GM12878 (cell line): ENCODE data around the gene LRRC45. TPM values are rescaled to one million over a fixed set of nuclear protein-coding genes. Genes with fewer than 3 reads are reported as not detected.

ENCODE experiments used
- ATAC-seq: fragments of 200-7000 bp; cut with Tn5 transposase; 3 replicates; pipeline ENCODE4 v1.9.1; 2020; ENCODE audit warnings: mild to moderate bottlenecking, moderate library complexity
- BruUV-seq: library from RNA; stranded (reverse); fragments of 400-500 nt; replicated peaks from 2 replicates; lab custom pipeline; 2021; lab: Mats Ljungman, UMichigan
- CTCF ChIA-PET: fragments of 300-600 bp; sonication (Branson Sonifier 250); formaldehyde crosslinking; extraction: SDS; loops from one replicate; lab custom pipeline; 2021; ENCODE audit warnings: inconsistent platforms; lab: Yijun Ruan, JAX
- POLR2A ChIA-PET: fragments of 350-600 bp; formaldehyde crosslinking; extraction: SDS; loops from one replicate; lab custom pipeline; 2021; ENCODE audit warnings: inconsistent platforms; lab: Charles Lee
- RAD21 ChIA-PET: fragments of 300-600 bp; sonication (Branson Sonifier 250); formaldehyde crosslinking; loops from one replicate; lab custom pipeline; 2023; ENCODE audit warnings: antibody characterized with exemption; ENCODE audit not compliant: unreplicated experiment; lab: Charles Lee
- SMC1A ChIA-PET: fragments of 300-600 bp; sonication (Branson Sonifier 250); formaldehyde crosslinking; loops from one replicate; lab custom pipeline; 2023; ENCODE audit not compliant: unreplicated experiment, uncharacterized antibody; lab: Charles Lee
- DNase-seq: peaks from one replicate; pipeline ENCODE4 v3.0.0-alpha.2; 2011; ENCODE audit warnings: low read depth, low spot score
- FAIRE-seq: peaks from 3 replicates; lab custom pipeline; 2011; peaks lifted over from hg19 to GRCh38; lab: Jason Lieb, UNC
- H2AFZ ChIP-seq: 2 replicates; pipeline ENCODE4 v1.6.0; 2011; ENCODE audit warnings: low read depth, low read length, control low read depth; ENCODE audit not compliant: control insufficient read depth
- H3K27ac ChIP-seq: 2 replicates; pipeline ENCODE4 v1.5.1; 2011; ENCODE audit warnings: control low read depth; ENCODE audit not compliant: control insufficient read depth, insufficient read depth
- H3K27me3 ChIP-seq, 2 experiments: replicated peaks in 1 of 2; 2 replicates each; pipeline versions ENCODE4 v1.6.0 to v1.6.1; 2011; ENCODE audit warnings: low read length in 1 of 2; ENCODE audit not compliant: control insufficient read depth in 2 of 2, insufficient read depth in 2 of 2
- H3K36me3 ChIP-seq, 2 experiments: 2 replicates each; pipeline ENCODE4 v1.5.1; 2011; ENCODE audit warnings: low read length in 1 of 2; ENCODE audit not compliant: control insufficient read depth in 2 of 2, insufficient read depth in 2 of 2
- H3K4me1 ChIP-seq: 2 replicates; pipeline ENCODE4 v1.6.1; 2011; ENCODE audit warnings: mild to moderate bottlenecking, low read length, moderate library complexity, mixed read lengths; ENCODE audit not compliant: control insufficient read depth, insufficient read depth
- H3K4me2 ChIP-seq: 2 replicates; pipeline ENCODE4 v1.6.0; 2011; ENCODE audit warnings: control low read depth; ENCODE audit not compliant: control insufficient read depth, insufficient read depth
- H3K4me3 ChIP-seq: fragments of 200-600 bp; sonication (generic); 2 replicates; pipeline ENCODE4 v1.5.1; 2016
- H3K79me2 ChIP-seq: 2 replicates; pipeline ENCODE4 v1.6.0; 2011; ENCODE audit warnings: low read length; ENCODE audit not compliant: control insufficient read depth, insufficient read depth
- H3K9ac ChIP-seq: 2 replicates; pipeline ENCODE4 v1.8.0; 2011; ENCODE audit warnings: low read length, control low read depth, mixed read lengths; ENCODE audit not compliant: control insufficient read depth, insufficient read depth
- H3K9me3 ChIP-seq: replicated peaks from 3 replicates; pipeline ENCODE4 v1.5.1; 2011; ENCODE audit warnings: mild to moderate bottlenecking, low read length; ENCODE audit not compliant: control insufficient read depth, insufficient read depth
- H4K20me1 ChIP-seq: 2 replicates; pipeline ENCODE4 v1.6.0; 2011; ENCODE audit not compliant: control insufficient read depth, insufficient read depth
- RBBP5 ChIP-seq: fragments of 200-600 bp; sonication (generic); conservative IDR thresholded peaks from 2 replicates; pipeline ENCODE4 v1.6.1; 2016
- RUNX3 ChIP-seq: IDR thresholded peaks from 2 replicates; pipeline ENCODE4 v1.6.1; 2012; ENCODE audit warnings: low read length, inconsistent platforms
- TAF1 ChIP-seq: IDR thresholded peaks from 2 replicates; pipeline ENCODE4 v1.6.1; 2011; ENCODE audit warnings: mild to moderate bottlenecking, low read depth, low read length, borderline replicate concordance
- TARDBP ChIP-seq: IDR thresholded peaks from 2 replicates; pipeline ENCODE4 v1.6.1; 2016; ENCODE audit warnings: borderline replicate concordance
- ZBED1 ChIP-seq: IDR thresholded peaks from 2 replicates; pipeline ENCODE4 v1.6.1; 2016; ENCODE audit warnings: borderline replicate concordance
- ZBTB40 ChIP-seq: fragments of 450-650 bp; IDR thresholded peaks from 2 replicates; pipeline ENCODE4 v1.6.1; 2016; ENCODE audit warnings: mild to moderate bottlenecking, moderate library complexity, borderline replicate concordance
- WGBS: methylation state at CpG from one replicate; pipeline ENCODE4 v1.1.6; 2016; ENCODE audit warnings: low lambda C conversion rate; ENCODE audit not compliant: insufficient replicate concordance, insufficient coverage; ENCODE audit errors: missing lambda C conversion rate; 5-methylcytosine and 5-hydroxymethylcytosine counted together
- in situ Hi-C: fragments of 300-500 bp; cut with MboI; formaldehyde crosslinking; loops from 9 replicates; pipeline ENCODE4 v1.14.3; 2018; ENCODE audit warnings: mixed read lengths
- intact Hi-C: fragments of 100-400 bp; cut with micrococcal nuclease; formaldehyde crosslinking; loops from one replicate; pipeline ENCODE4 v1.14.2; 2022; ENCODE audit not compliant: unreplicated experiment
- polyA plus RNA-seq, 11 experiments: library from polyadenylated mRNA; depleted of rRNA in 4 of 11; unstranded in 6 of 11; stranded (reverse) in 5 of 11; fragments of >200 nt; fragmentation: Nextera tagmentation in 4 of 11; fragmentation: Illumina TruSeq in 1 of 11; extraction: Ambion mirVana in 4 of 11; extraction: Trizol in 1 of 11; gene quantifications; 1 replicate in 1 of 11; 2 replicates in 10 of 11; pipeline versions ENCODE4 v1.2.1 to v1.2.3, GENCODE V29; 2011 to 2016; ENCODE audit warnings: inconsistent platforms in 2 of 11, missing spikeins in 2 of 11, low read depth in 1 of 11
- total RNA-seq, 4 experiments: library from RNA; depleted of rRNA in 3 of 4; stranded (reverse); fragments of >200 nt in 3 of 4; fragmentation: Illumina TruSeq in 1 of 4; extraction: Trizol in 1 of 4; gene quantifications; 2 replicates each; pipeline versions ENCODE4 v1.2.1 to v1.2.3, GENCODE V29; 2013 to 2021
- TF ChIP-seq, protein P1 (sequence below): fragments of 450-650 bp; IDR thresholded peaks from 2 replicates; pipeline ENCODE4 v1.6.1; 2014; ENCODE audit warnings: mild to moderate bottlenecking
- TF ChIP-seq, protein P2 (sequence below): IDR thresholded peaks from 2 replicates; pipeline ENCODE4 v1.6.1; 2012; ENCODE audit warnings: mild to moderate bottlenecking, low read depth, low read length
- TF ChIP-seq, protein P3 (sequence below): fragments of 450-650 bp; IDR thresholded peaks from 2 replicates; pipeline ENCODE4 v1.6.1; 2017; ENCODE audit warnings: low read depth, mild to moderate bottlenecking, moderate library complexity

The LRRC45 gene
- total and polyA plus RNA-seq, 10 of the 15 experiments (the other 5 are each of a cell fraction or from before 2014, with no cell fraction given): 0.03 to 27.7 (median 10.4) TPM

- TF ChIP-seq, protein P1, sequence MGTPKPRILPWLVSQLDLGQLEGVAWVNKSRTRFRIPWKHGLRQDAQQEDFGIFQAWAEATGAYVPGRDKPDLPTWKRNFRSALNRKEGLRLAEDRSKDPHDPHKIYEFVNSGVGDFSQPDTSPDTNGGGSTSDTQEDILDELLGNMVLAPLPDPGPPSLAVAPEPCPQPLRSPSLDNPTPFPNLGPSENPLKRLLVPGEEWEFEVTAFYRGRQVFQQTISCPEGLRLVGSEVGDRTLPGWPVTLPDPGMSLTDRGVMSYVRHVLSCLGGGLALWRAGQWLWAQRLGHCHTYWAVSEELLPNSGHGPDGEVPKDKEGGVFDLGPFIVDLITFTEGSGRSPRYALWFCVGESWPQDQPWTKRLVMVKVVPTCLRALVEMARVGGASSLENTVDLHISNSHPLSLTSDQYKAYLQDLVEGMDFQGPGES: no peak
Observed at GRCh38 chr17:82039695-82040299, 16.7 kb downstream of the LRRC45 start (continued).

GRCh38 chr17:82041144-82041814 is 18.2 kb downstream of the LRRC45 start:
- Histone ChIP-seq H2AFZ (no peak overlapping the region), H3K4me3 (no peak overlapping the region), H3K9ac (no peak overlapping the region), H3K36me3 (no peaks in the 10 kb centered on the region), H3K79me2 (peaks cover 5% of the 10 kb centered on the region), H3K27ac (no peak overlapping the region), H3K27me3 (no peaks in the 10 kb centered on the region), H3K4me2 (no peak overlapping the region), H3K4me1 (peaks cover 10% of the 10 kb centered on the region), H3K9me3 (no peaks in the 10 kb centered on the region), H4K20me1 (no peaks in the 10 kb centered on the region)
- DNase-seq (no peak), FAIRE-seq (no peak), ATAC-seq (no peak)
- ChIA-PET CTCF (no interaction called here), RAD21 (no interaction called here), POLR2A (interaction anchor here (0.8 kb wide), 1 partner anchor 249 kb away, joined by 6 read pairs; no protein-coding TSS in a partner anchor), SMC1A (no interaction called here)
- 61% methylated on average over 17 of the region's 17 CpGs for WGBS
- in situ Hi-C loops (no loop called here), intact Hi-C loops (no loop called here)
- no TSS peak for BruUV-seq
- TF ChIP-seq ZBED1 (no peak), TARDBP (no peak), RBBP5 (no peak), RUNX3 (no peak), ZBTB40 (no peak), TAF1 (no peak)
- TF ChIP-seq, protein P2, sequence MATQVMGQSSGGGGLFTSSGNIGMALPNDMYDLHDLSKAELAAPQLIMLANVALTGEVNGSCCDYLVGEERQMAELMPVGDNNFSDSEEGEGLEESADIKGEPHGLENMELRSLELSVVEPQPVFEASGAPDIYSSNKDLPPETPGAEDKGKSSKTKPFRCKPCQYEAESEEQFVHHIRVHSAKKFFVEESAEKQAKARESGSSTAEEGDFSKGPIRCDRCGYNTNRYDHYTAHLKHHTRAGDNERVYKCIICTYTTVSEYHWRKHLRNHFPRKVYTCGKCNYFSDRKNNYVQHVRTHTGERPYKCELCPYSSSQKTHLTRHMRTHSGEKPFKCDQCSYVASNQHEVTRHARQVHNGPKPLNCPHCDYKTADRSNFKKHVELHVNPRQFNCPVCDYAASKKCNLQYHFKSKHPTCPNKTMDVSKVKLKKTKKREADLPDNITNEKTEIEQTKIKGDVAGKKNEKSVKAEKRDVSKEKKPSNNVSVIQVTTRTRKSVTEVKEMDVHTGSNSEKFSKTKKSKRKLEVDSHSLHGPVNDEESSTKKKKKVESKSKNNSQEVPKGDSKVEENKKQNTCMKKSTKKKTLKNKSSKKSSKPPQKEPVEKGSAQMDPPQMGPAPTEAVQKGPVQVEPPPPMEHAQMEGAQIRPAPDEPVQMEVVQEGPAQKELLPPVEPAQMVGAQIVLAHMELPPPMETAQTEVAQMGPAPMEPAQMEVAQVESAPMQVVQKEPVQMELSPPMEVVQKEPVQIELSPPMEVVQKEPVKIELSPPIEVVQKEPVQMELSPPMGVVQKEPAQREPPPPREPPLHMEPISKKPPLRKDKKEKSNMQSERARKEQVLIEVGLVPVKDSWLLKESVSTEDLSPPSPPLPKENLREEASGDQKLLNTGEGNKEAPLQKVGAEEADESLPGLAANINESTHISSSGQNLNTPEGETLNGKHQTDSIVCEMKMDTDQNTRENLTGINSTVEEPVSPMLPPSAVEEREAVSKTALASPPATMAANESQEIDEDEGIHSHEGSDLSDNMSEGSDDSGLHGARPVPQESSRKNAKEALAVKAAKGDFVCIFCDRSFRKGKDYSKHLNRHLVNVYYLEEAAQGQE: no peak
- TF ChIP-seq, protein P3, sequence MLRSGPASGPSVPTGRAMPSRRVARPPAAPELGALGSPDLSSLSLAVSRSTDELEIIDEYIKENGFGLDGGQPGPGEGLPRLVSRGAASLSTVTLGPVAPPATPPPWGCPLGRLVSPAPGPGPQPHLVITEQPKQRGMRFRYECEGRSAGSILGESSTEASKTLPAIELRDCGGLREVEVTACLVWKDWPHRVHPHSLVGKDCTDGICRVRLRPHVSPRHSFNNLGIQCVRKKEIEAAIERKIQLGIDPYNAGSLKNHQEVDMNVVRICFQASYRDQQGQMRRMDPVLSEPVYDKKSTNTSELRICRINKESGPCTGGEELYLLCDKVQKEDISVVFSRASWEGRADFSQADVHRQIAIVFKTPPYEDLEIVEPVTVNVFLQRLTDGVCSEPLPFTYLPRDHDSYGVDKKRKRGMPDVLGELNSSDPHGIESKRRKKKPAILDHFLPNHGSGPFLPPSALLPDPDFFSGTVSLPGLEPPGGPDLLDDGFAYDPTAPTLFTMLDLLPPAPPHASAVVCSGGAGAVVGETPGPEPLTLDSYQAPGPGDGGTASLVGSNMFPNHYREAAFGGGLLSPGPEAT: no peak
